PC-3 (cell line): ENCODE results near the gene SH3D19. TPM values are rescaled to one million over a fixed set of nuclear protein-coding genes. Genes with fewer than 3 reads are reported as not detected.

Experiments used
- ATAC-seq: fragments of 200-7000 bp; cut with Tn5 transposase; 2 replicates; pipeline ENCODE4 v1.9.1; 2020; ENCODE audit warnings: mild to moderate bottlenecking, moderate library complexity
- BruUV-seq: library from RNA; stranded (reverse); fragments of 400-500 nt; replicated peaks from 2 replicates; lab custom pipeline; 2021; lab: Mats Ljungman, UMichigan
- CTCF ChIA-PET: fragments of 300-600 bp; sonication (Branson Sonifier 250); formaldehyde crosslinking; loops from one replicate; lab custom pipeline; 2022; ENCODE audit warnings: antibody characterized with exemption; lab: Charles Lee
- POLR2A ChIA-PET: fragments of 300-600 bp; sonication (Branson Sonifier 250); formaldehyde crosslinking; loops from one replicate; lab custom pipeline; 2022; ENCODE audit warnings: antibody characterized with exemption; ENCODE audit not compliant: unreplicated experiment; lab: Charles Lee
- DNase-seq: peaks from one replicate; pipeline ENCODE4 v3.0.0-alpha.2; 2015
- H2AFZ ChIP-seq: fragments of 300-600 bp; sonication (generic); 2 replicates; pipeline ENCODE4 v1.6.0; 2016; ENCODE audit warnings: antibody characterized with exemption, low read length
- H3F3A ChIP-seq: fragments of 300-600 bp; sonication (generic); one replicate; pipeline ENCODE4 v1.6.0; 2017; ENCODE audit warnings: antibody characterized with exemption, low read length, control low read depth, mild to moderate bottlenecking; ENCODE audit not compliant: unreplicated experiment
- H3K27ac ChIP-seq: fragments of 300-600 bp; sonication (generic); 2 replicates; pipeline ENCODE4 v1.5.1; 2016; ENCODE audit warnings: mild to moderate bottlenecking, low read length
- H3K27me3 ChIP-seq: fragments of 300-600 bp; sonication (generic); 2 replicates; pipeline ENCODE4 v1.6.1; 2016; ENCODE audit warnings: low read length, mixed read lengths
- H3K36me3 ChIP-seq: fragments of 300-600 bp; sonication (generic); 2 replicates; pipeline ENCODE4 v1.6.1; 2016; ENCODE audit warnings: low read depth, mixed run types, low read length, mixed read lengths
- H3K4me1 ChIP-seq: fragments of 300-600 bp; sonication (generic); 2 replicates; pipeline ENCODE4 v1.5.1; 2016; ENCODE audit warnings: low read length; ENCODE audit not compliant: insufficient read depth
- H3K4me2 ChIP-seq: fragments of 300-600 bp; sonication (generic); 2 replicates; pipeline ENCODE4 v1.6.0; 2016; ENCODE audit warnings: low read length
- H3K4me3 ChIP-seq: fragments of 300-600 bp; sonication (generic); 2 replicates; pipeline ENCODE4 v1.5.1; 2016; ENCODE audit warnings: mild to moderate bottlenecking, low read length, mixed read lengths
- H3K79me2 ChIP-seq: fragments of 300-600 bp; sonication (generic); 2 replicates; pipeline ENCODE4 v1.6.1; 2017; ENCODE audit warnings: low read length, mixed read lengths
- H3K9ac ChIP-seq: fragments of 300-600 bp; sonication (generic); 2 replicates; pipeline ENCODE4 v1.6.0; 2016; ENCODE audit warnings: mild to moderate bottlenecking, low read length
- H3K9me2 ChIP-seq: fragments of 300-600 bp; sonication (generic); replicated peaks from 2 replicates; pipeline ENCODE4 v1.6.1; 2016; ENCODE audit warnings: mixed run types, low read length, mixed read lengths
- H3K9me3 ChIP-seq: fragments of 300-600 bp; sonication (generic); 2 replicates; pipeline ENCODE4 v1.6.1; 2016; ENCODE audit warnings: low read length, mixed read lengths
- H4K20me1 ChIP-seq: fragments of 300-600 bp; sonication (generic); 2 replicates; pipeline ENCODE4 v1.6.1; 2016; ENCODE audit warnings: low read length, mixed read lengths
- CTCF ChIP-seq: fragments of 300-600 bp; sonication (generic); conservative IDR thresholded peaks from 2 replicates; pipeline ENCODE4 v1.5.1; 2017; ENCODE audit warnings: antibody characterized with exemption, low read depth, mild to moderate bottlenecking, low read length
- EZH2 ChIP-seq: fragments of 300-600 bp; sonication (generic); IDR thresholded peaks from one replicate; pipeline ENCODE4 v1.6.1; 2017; ENCODE audit warnings: antibody characterized with exemption, mild to moderate bottlenecking, low read length; ENCODE audit not compliant: unreplicated experiment
- EZH2phosphoT487 ChIP-seq: fragments of 300-600 bp; sonication (generic); IDR thresholded peaks from 2 replicates; pipeline ENCODE4 v1.6.1; 2018; ENCODE audit warnings: mild to moderate bottlenecking, antibody characterized with exemption, low read length, borderline replicate concordance
- intact Hi-C: fragments of 100-400 bp; cut with micrococcal nuclease; formaldehyde crosslinking; loops from 2 replicates; pipeline ENCODE4 v1.9.0; 2023
- total RNA-seq: library from RNA; depleted of rRNA; stranded (reverse); fragments of >200 nt; gene quantifications from 2 replicates; pipeline ENCODE4 v1.2.3, GENCODE V29; 2014

SH3D19 gene
- total RNA-seq, 1 experiment from 2014 or later = 30.1 TPM

GRCh38 chr4:151361966-151362365 is 36.6 kb upstream of the SH3D19 start:
- intact Hi-C loops = loop anchor here (1.0 to 5.0 kb wide), 6 partner anchors 33 to 245 kb away; partner anchors contain the start of gene FHIP1A
- DNase-seq = no peak
- Histone ChIP-seq H2AFZ (no peak overlapping the region), H3K27me3 (no peaks in the 10 kb centered on the region), H3K36me3 (no peaks in the 10 kb centered on the region), H3K4me3 (no peak overlapping the region), H3K9me3 (no peaks in the 10 kb centered on the region), H3K4me1 (peaks cover 10% of the 10 kb centered on the region), H3K27ac (no peak overlapping the region), H3K4me2 (no peak overlapping the region), H3K79me2 (no peaks in the 10 kb centered on the region), H3F3A (no peaks in the 10 kb centered on the region), H3K9me2 (no peaks in the 10 kb centered on the region), H3K9ac (no peak overlapping the region), H4K20me1 (no peaks in the 10 kb centered on the region)
- no peak for TF ChIP-seq CTCF
- TF ChIP-seq EZH2 = no peak
- TF ChIP-seq EZH2phosphoT487 = no peak
- ATAC-seq = no peak
- CTCF ChIA-PET = interaction anchor here (0.8 kb wide), 1 partner anchor 245 kb away, joined by 4 read pairs; no protein-coding TSS in a partner anchor
- POLR2A ChIA-PET = no interaction called here
- BruUV-seq = no TSS peak

GRCh38 chr4:151361126-151361525 is 35.7 kb upstream of the SH3D19 start:
- Histone ChIP-seq H3K36me3 (no peaks in the 10 kb centered on the region), H3K27me3 (no peaks in the 10 kb centered on the region), H3K4me2 (no peak overlapping the region), H3K79me2 (no peaks in the 10 kb centered on the region), H3K9ac (no peak overlapping the region), H3F3A (no peaks in the 10 kb centered on the region), H4K20me1 (no peaks in the 10 kb centered on the region), H3K9me2 (no peaks in the 10 kb centered on the region), H3K27ac (no peak overlapping the region), H3K4me1 (peaks cover 17% of the 10 kb centered on the region), H3K9me3 (no peaks in the 10 kb centered on the region), H3K4me3 (no peak overlapping the region), H2AFZ (no peak overlapping the region)
- DNase-seq = no peak
- intact Hi-C loops = loop anchor here (5.0 kb wide), 1 partner anchor 79 kb away; no protein-coding TSS in a partner anchor
- ChIA-PET CTCF (interaction anchor here (0.7 kb wide), 1 partner anchor 84 kb away, joined by 4 read pairs; the partner anchor contains the start of gene PRSS48), POLR2A (no interaction called here)
- no TSS peak for BruUV-seq
- TF ChIP-seq EZH2phosphoT487 = no peak
- no peak for TF ChIP-seq EZH2
- TF ChIP-seq CTCF = no peak
- no peak for ATAC-seq

GRCh38 chr4:151359576-151359975 is 34.2 kb upstream of the SH3D19 start:
- Histone ChIP-seq H3K4me1 (peaks cover 26% of the 10 kb centered on the region), H3K27me3 (no peaks in the 10 kb centered on the region), H3K4me2 (no peak overlapping the region), H3K9ac (no peak overlapping the region), H3F3A (no peaks in the 10 kb centered on the region), H3K9me2 (no peaks in the 10 kb centered on the region), H3K9me3 (no peaks in the 10 kb centered on the region), H3K4me3 (no peak overlapping the region), H4K20me1 (no peaks in the 10 kb centered on the region), H3K27ac (no peak overlapping the region), H2AFZ (no peak overlapping the region), H3K36me3 (no peaks in the 10 kb centered on the region), H3K79me2 (no peaks in the 10 kb centered on the region)
- BruUV-seq = no TSS peak
- CTCF ChIA-PET = interaction anchor here (0.5 kb wide), 1 partner anchor 182 kb away, joined by 3 read pairs; no protein-coding TSS in a partner anchor
- POLR2A ChIA-PET = no interaction called here
- TF ChIP-seq EZH2phosphoT487 (no peak), EZH2 (no peak), CTCF (no peak)
- DNase-seq = peak; percentile 3
- no peak for ATAC-seq
- intact Hi-C loops = no loop called here
